Uterus (tissue), 2 donors: Measurements from ENCODE around the gene OXCT1.

Experiments
- CTCF ChIP-seq, 4 experiments: fragments of 200-600 bp in 2 of 4; fragments of 450-650 bp in 2 of 4; sonication (generic) in 2 of 4; IDR thresholded peaks; one replicate each; pipeline ENCODE4 v1.5.1; 2016 to 2019; ENCODE audit warnings: antibody characterized with exemption in 4 of 4, mild to moderate bottlenecking in 2 of 4, moderate library complexity in 1 of 4
- POLR2A ChIP-seq, 2 donors: fragments of 450-650 bp; IDR thresholded peaks; one replicate each; pipeline ENCODE4 v1.6.1; 2016; ENCODE audit warnings: antibody characterized with exemption in 2 of 2, mild to moderate bottlenecking in 1 of 2, moderate library complexity in 1 of 2

GRCh38 chr5:41812156-41812555, 58.1 kb downstream of the OXCT1 start:
- TF ChIP-seq CTCF (IDR thresholded peaks at IDR 0.05) (no peak), POLR2A (IDR thresholded peaks at IDR 0.05) (no peak)
